Esophagus muscularis mucosa (tissue), 2 donors: ENCODE results near the gene ANGPT4.

Source experiments
- EP300 ChIP-seq: sonication (generic); formaldehyde crosslinking; IDR thresholded peaks from one replicate; pipeline ENCODE4 v1.6.1; 2017; ENCODE audit warnings: antibody characterized with exemption
- POLR2A ChIP-seq: fragments of 450-650 bp; IDR thresholded peaks from one replicate; pipeline ENCODE4 v1.6.1; 2017; ENCODE audit warnings: antibody characterized with exemption, moderate library complexity, mild to moderate bottlenecking, low read depth

- no peak for TF ChIP-seq EP300
- TF ChIP-seq POLR2A: no peak
These were observed 23.5 kb upstream of the ANGPT4 start for GRCh38 chr20:939606-940005.
